Body of pancreas (tissue), 4 donors: Measurements from ENCODE around the gene IPO5. TPM values are rescaled to one million over a fixed set of nuclear protein-coding genes. Genes with fewer than 3 reads are reported as not detected.

Experiments used
- ATAC-seq: fragments of 150-250 bp; one replicate; pipeline ENCODE4 v1.9.1; 2016
- DNase-seq, 4 donors: peaks; one replicate each; pipeline ENCODE4 v3.0.0-alpha.2; 2019
- H3K27ac ChIP-seq, 4 donors: fragments of 200-600 bp; sonication (generic); 1 replicate in 3 of 4; 2 replicates in 1 of 4; pipeline versions ENCODE4 v1.5.1 to v1.6.1; 2016 to 2019; ENCODE audit warnings: mild to moderate bottlenecking in 1 of 4, mixed read lengths in 1 of 4, moderate library complexity in 1 of 4
- H3K27me3 ChIP-seq, 2 donors: fragments of 200-600 bp; sonication (generic); one replicate each; pipeline ENCODE4 v1.6.0; 2016; ENCODE audit warnings: mild to moderate bottlenecking in 1 of 2
- H3K36me3 ChIP-seq, 2 donors: fragments of 200-600 bp; sonication (generic); replicated peaks in 1 of 2; 2 replicates each; pipeline ENCODE4 v1.5.1; 2016; ENCODE audit warnings: low read depth in 2 of 2; ENCODE audit not compliant: insufficient read depth in 1 of 2
- H3K4me1 ChIP-seq: fragments of 200-600 bp; sonication (generic); one replicate; pipeline ENCODE4 v1.6.0; 2016
- H3K4me3 ChIP-seq, 2 donors: fragments of 200-600 bp; sonication (generic); 1 replicate in 1 of 2; 2 replicates in 1 of 2; pipeline ENCODE4 v1.5.1; 2016 to 2019
- H3K9me3 ChIP-seq, 3 donors: fragments of 200-600 bp; sonication (generic); 1 replicate in 2 of 3; 2 replicates in 1 of 3; pipeline ENCODE4 v1.5.1; 2016
- POLR2A ChIP-seq, 3 donors: fragments of 450-650 bp; IDR thresholded peaks; one replicate each; pipeline ENCODE4 v1.6.1; 2016; ENCODE audit warnings: antibody characterized with exemption in 3 of 3, mild to moderate bottlenecking in 2 of 3
- WGBS, 2 donors: methylation state at CpG; one replicate each; pipeline ENCODE4 v1.1.5; 2017; 5-methylcytosine and 5-hydroxymethylcytosine counted together
- intact Hi-C: fragments of 100-400 bp; cut with DNase I; formaldehyde crosslinking; loops from one replicate; pipeline ENCODE4 v1.15.1; 2023
- small RNA-seq: library from RNA; depleted of rRNA; stranded (forward); fragments of <200 nt; gene quantifications from one replicate; pipeline ENCODE3, GENCODE V24; 2016
- total RNA-seq, 2 donors: library from RNA; depleted of rRNA; stranded (reverse); fragments of >200 nt; gene quantifications; one replicate each; pipeline ENCODE4 v1.1.0, GENCODE V29; 2016
- TF ChIP-seq, protein P1 (sequence below), 7 experiments: fragments of 450-650 bp in 4 of 7; fragments of 200-600 bp in 3 of 7; sonication (generic) in 3 of 7; IDR thresholded peaks; one replicate each; pipeline ENCODE4 v1.5.1; 2016 to 2019; ENCODE audit warnings: antibody characterized with exemption in 7 of 7

Gene IPO5
- total RNA-seq, 2 donors from 2014 or later, result 84.0 to 96.8 TPM

GRCh38 chr13:98071316-98071715 is 117.8 kb downstream of the IPO5 start:
- 93 to 96% methylated on average over 1 of the region's 1 CpG for WGBS, 2 donors
- intact Hi-C loops, result no loop called here

DNA sequence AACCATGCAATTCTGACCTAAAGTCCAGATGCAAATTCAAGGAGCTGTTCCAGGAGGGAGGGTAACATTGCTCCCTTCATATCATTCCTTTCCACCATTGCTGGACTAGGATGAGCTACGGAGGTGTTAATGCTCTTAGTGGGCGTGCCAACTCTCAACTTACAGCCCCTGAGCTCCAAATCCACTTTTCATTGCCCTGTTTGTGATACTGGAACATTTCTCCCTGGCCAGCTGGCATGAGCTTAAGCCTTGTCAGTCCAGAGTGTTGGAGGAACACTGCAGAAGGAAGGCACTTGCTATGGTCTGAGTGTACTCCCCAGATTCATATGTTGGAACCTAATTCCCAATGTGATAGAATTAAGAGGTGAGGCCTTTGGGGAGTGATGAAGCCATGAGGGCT is 119.0 kb downstream of the IPO5 start:
- no peaks in the 10 kb centered on the region for H3K4me1 ChIP-seq
- no peak for DNase-seq
- no peaks in the 10 kb centered on the region for H3K27me3 ChIP-seq
- no peak for ATAC-seq
- no peaks in the 10 kb centered on the region for H3K36me3 ChIP-seq
- H3K27ac ChIP-seq, result no peak overlapping the region
- H3K4me3 ChIP-seq, result no peak overlapping the region
- intact Hi-C loops, result no loop called here
- 82 to 86% methylated on average over 2 of the region's 2 CpGs for WGBS, 2 donors
- H3K9me3 ChIP-seq, result no peaks in the 10 kb centered on the region
- TF ChIP-seq POLR2A (IDR thresholded peaks at IDR 0.05), result no peak
- TF ChIP-seq, protein P1, sequence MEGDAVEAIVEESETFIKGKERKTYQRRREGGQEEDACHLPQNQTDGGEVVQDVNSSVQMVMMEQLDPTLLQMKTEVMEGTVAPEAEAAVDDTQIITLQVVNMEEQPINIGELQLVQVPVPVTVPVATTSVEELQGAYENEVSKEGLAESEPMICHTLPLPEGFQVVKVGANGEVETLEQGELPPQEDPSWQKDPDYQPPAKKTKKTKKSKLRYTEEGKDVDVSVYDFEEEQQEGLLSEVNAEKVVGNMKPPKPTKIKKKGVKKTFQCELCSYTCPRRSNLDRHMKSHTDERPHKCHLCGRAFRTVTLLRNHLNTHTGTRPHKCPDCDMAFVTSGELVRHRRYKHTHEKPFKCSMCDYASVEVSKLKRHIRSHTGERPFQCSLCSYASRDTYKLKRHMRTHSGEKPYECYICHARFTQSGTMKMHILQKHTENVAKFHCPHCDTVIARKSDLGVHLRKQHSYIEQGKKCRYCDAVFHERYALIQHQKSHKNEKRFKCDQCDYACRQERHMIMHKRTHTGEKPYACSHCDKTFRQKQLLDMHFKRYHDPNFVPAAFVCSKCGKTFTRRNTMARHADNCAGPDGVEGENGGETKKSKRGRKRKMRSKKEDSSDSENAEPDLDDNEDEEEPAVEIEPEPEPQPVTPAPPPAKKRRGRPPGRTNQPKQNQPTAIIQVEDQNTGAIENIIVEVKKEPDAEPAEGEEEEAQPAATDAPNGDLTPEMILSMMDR (IDR thresholded peaks at IDR 0.05), result no peak

More at GRCh38 chr13:98071316-98071715, 117.8 kb downstream of the IPO5 start:
- Histone ChIP-seq H3K36me3 (no peaks in the 10 kb centered on the region), H3K4me1 (no peaks in the 10 kb centered on the region), H3K27ac (no peak overlapping the region), H3K27me3 (no peaks in the 10 kb centered on the region), H3K4me3 (no peak overlapping the region), H3K9me3 (no peaks in the 10 kb centered on the region)
- ATAC-seq (no peak), DNase-seq (no peak)
- TF ChIP-seq POLR2A (IDR thresholded peaks at IDR 0.05), result no peak
- TF ChIP-seq, protein P1 (IDR thresholded peaks at IDR 0.05), result no peak

Small RNAs within 50 kb of the gene (small RNA-seq; reads per million reads assigned to genes)
- gene FTLP8, result not detected

Other genes with a start within 250 kb of the IPO5 start
- 10 to 100 TPM; 89.5 to 93.6 TPM for gene FARP1, start 189.4 kb downstream of the IPO5 start, total RNA-seq
- not detected for gene RNF113B, start 223.6 kb downstream of the IPO5 start, total RNA-seq